IMR-90 (cell line): ENCODE results near the gene HPS4. TPM values are rescaled to one million over a fixed set of nuclear protein-coding genes. Genes with fewer than 3 reads are reported as not detected.

Experiments used
- ATAC-seq: fragments of 200-7000 bp; cut with Tn5 transposase; 2 replicates; pipeline ENCODE4 v1.9.1; 2020; ENCODE audit warnings: low read depth, mild to moderate bottlenecking, moderate library complexity
- BruUV-seq: library from RNA; stranded (reverse); fragments of 400-500 nt; replicated peaks from 2 replicates; lab custom pipeline; 2021; lab: Mats Ljungman, UMichigan
- CTCF ChIA-PET: fragments of 300-600 bp; formaldehyde crosslinking; extraction: SDS; loops from one replicate; lab custom pipeline; 2021; ENCODE audit warnings: antibody characterized with exemption; lab: Yijun Ruan, JAX
- POLR2A ChIA-PET: fragments of 300-600 bp; sonication (Branson Sonifier 250); formaldehyde crosslinking; loops from one replicate; lab custom pipeline; 2022; ENCODE audit warnings: antibody characterized with exemption; ENCODE audit not compliant: unreplicated experiment; lab: Charles Lee
- DNase-seq: peaks from one replicate; pipeline ENCODE4 v3.0.0; 2013
- H2AFZ ChIP-seq: replicated peaks from 2 replicates; pipeline ENCODE3; 2013; ENCODE audit warnings: low read length, mild to moderate bottlenecking; ENCODE audit not compliant: poor library complexity
- H2AK5ac ChIP-seq: 2 replicates; pipeline ENCODE4 v1.6.1; 2013; ENCODE audit warnings: low read depth, low read length, inconsistent platforms
- H2AK9ac ChIP-seq: replicated peaks from 2 replicates; pipeline ENCODE3; 2013; ENCODE audit warnings: mild to moderate bottlenecking, low read depth, low read length, moderate library complexity; ENCODE audit not compliant: poor library complexity
- H2BK120ac ChIP-seq: 2 replicates; pipeline ENCODE4 v1.6.1; 2013; ENCODE audit warnings: low read depth, low read length, inconsistent platforms
- H2BK15ac ChIP-seq: 3 replicates; pipeline ENCODE4 v1.6.1; 2013; ENCODE audit warnings: low read depth, low read length, inconsistent platforms
- H2BK20ac ChIP-seq: 2 replicates; pipeline ENCODE4 v1.6.1; 2013; ENCODE audit warnings: low read depth, mild to moderate bottlenecking, inconsistent platforms, low read length, moderate library complexity
- H2BK5ac ChIP-seq: 2 replicates; pipeline ENCODE4 v1.6.1; 2013; ENCODE audit warnings: mild to moderate bottlenecking, low read depth, low read length, inconsistent platforms; ENCODE audit not compliant: poor library complexity, severe bottlenecking
- H3K14ac ChIP-seq: replicated peaks from 2 replicates; pipeline ENCODE4 v1.6.1; 2013; ENCODE audit warnings: low read depth, low read length, inconsistent platforms
- H3K18ac ChIP-seq: 2 replicates; pipeline ENCODE4 v1.6.1; 2013; ENCODE audit warnings: low read depth, low read length, control low read depth
- H3K23ac ChIP-seq: 2 replicates; pipeline ENCODE4 v1.6.1; 2013; ENCODE audit warnings: low read depth, low read length, inconsistent platforms
- H3K27ac ChIP-seq: 2 replicates; pipeline ENCODE4 v1.5.1; 2013; ENCODE audit warnings: mild to moderate bottlenecking, control low read depth, low read length; ENCODE audit not compliant: insufficient read depth
- H3K27me3 ChIP-seq: 2 replicates; pipeline ENCODE4 v1.6.1; 2013; ENCODE audit warnings: low read length; ENCODE audit not compliant: control insufficient read depth, insufficient read depth
- H3K36me3 ChIP-seq: 2 replicates; pipeline ENCODE4 v1.6.1; 2013; ENCODE audit warnings: low read length, mixed read lengths; ENCODE audit not compliant: control insufficient read depth, insufficient read depth
- H3K4ac ChIP-seq: 2 replicates; pipeline ENCODE4 v1.6.1; 2013; ENCODE audit warnings: low read depth, low read length, inconsistent platforms
- H3K4me1 ChIP-seq: 2 replicates; pipeline ENCODE4 v1.6.1; 2013; ENCODE audit warnings: low read length, mixed read lengths; ENCODE audit not compliant: control insufficient read depth, insufficient read depth
- H3K4me2 ChIP-seq: 2 replicates; pipeline ENCODE4 v1.6.1; 2013; ENCODE audit warnings: low read depth, mild to moderate bottlenecking, control low read depth, low read length, moderate library complexity
- H3K4me3 ChIP-seq: 2 replicates; pipeline ENCODE4 v1.5.1; 2013; ENCODE audit warnings: low read depth, mild to moderate bottlenecking, control low read depth, low read length, moderate library complexity; ENCODE audit not compliant: insufficient read depth
- H3K56ac ChIP-seq: 2 replicates; pipeline ENCODE4 v1.6.1; 2013; ENCODE audit warnings: low read length, inconsistent platforms; ENCODE audit not compliant: insufficient read depth; ENCODE audit errors: extremely low read depth
- H3K79me1 ChIP-seq, 2 experiments: 2 replicates each; pipeline ENCODE4 v1.6.1; 2013; ENCODE audit warnings: low read length in 2 of 2, inconsistent platforms in 1 of 2, low read depth in 1 of 2
- H3K9ac ChIP-seq: 2 replicates; pipeline ENCODE4 v1.6.1; 2013; ENCODE audit warnings: low read depth, low read length, control low read depth
- H3K9me1 ChIP-seq: 2 replicates; pipeline ENCODE4 v1.6.1; 2013; ENCODE audit warnings: low read length, inconsistent platforms; ENCODE audit not compliant: insufficient read depth
- H3K9me3 ChIP-seq: 2 replicates; pipeline ENCODE4 v1.6.1; 2013; ENCODE audit warnings: low read length; ENCODE audit not compliant: control insufficient read depth, insufficient read depth
- H4K20me1 ChIP-seq: 2 replicates; pipeline ENCODE4 v1.6.1; 2013; ENCODE audit warnings: low read length, inconsistent platforms; ENCODE audit not compliant: insufficient read depth
- H4K5ac ChIP-seq: 2 replicates; pipeline ENCODE4 v1.6.1; 2013; ENCODE audit warnings: mild to moderate bottlenecking, low read depth, low read length, control low read depth
- H4K8ac ChIP-seq, 2 experiments: 2 replicates each; pipeline ENCODE4 v1.6.1; 2013; ENCODE audit warnings: low read depth in 2 of 2, low read length in 2 of 2, control low read depth in 1 of 2, inconsistent platforms in 1 of 2
- H4K91ac ChIP-seq: 2 replicates; pipeline ENCODE4 v1.6.1; 2013; ENCODE audit warnings: low read depth, low read length, inconsistent platforms; ENCODE audit not compliant: insufficient read depth
- BHLHE40 ChIP-seq: fragments of 150-350 bp; IDR thresholded peaks from 2 replicates; pipeline ENCODE4 v1.6.1; 2016; ENCODE audit warnings: mild to moderate bottlenecking, low read depth, low read length
- FOS ChIP-seq: fragments of 150-350 bp; IDR thresholded peaks from 2 replicates; pipeline ENCODE4 v1.6.1; 2016; ENCODE audit warnings: low read depth, low read length
- MAFK ChIP-seq: IDR thresholded peaks from 2 replicates; pipeline ENCODE4 v1.6.1; 2012; ENCODE audit warnings: low read depth, low read length, improper control_type of control experiment
- MAZ ChIP-seq: IDR thresholded peaks from 2 replicates; pipeline ENCODE4 v1.6.1; 2012; ENCODE audit warnings: low read depth, mild to moderate bottlenecking, low read length, improper control_type of control experiment, moderate library complexity, borderline replicate concordance
- MXI1 ChIP-seq: IDR thresholded peaks from 2 replicates; pipeline ENCODE4 v1.6.1; 2012; ENCODE audit warnings: low read depth, mild to moderate bottlenecking, low read length, moderate library complexity, borderline replicate concordance
- POLR2A ChIP-seq: IDR thresholded peaks from 2 replicates; pipeline ENCODE4 v1.6.1; 2012; ENCODE audit warnings: mild to moderate bottlenecking, low read depth, low read length
- SMC3 ChIP-seq: fragments of 150-350 bp; IDR thresholded peaks from 2 replicates; pipeline ENCODE4 v1.6.1; 2016; ENCODE audit warnings: low read depth, mild to moderate bottlenecking, antibody characterized with exemption, low read length, moderate library complexity
- WGBS, 2 experiments: methylation state at CpG; one replicate each; pipeline versions ENCODE4 v1.1.5 to v1.1.7; 2013; ENCODE audit warnings: missing lambda C conversion rate in 2 of 2; ENCODE audit not compliant: insufficient read length in 1 of 2; ENCODE audit errors: extremely low coverage in 2 of 2; 5-methylcytosine and 5-hydroxymethylcytosine counted together
- dilution Hi-C: fragments of 300-500 bp; cut with HindIII; formaldehyde crosslinking; loops from one replicate; pipeline ENCODE4 v1.14.3; 2018; ENCODE audit warnings: low sequenced_read_pairs; ENCODE audit not compliant: unreplicated experiment
- in situ Hi-C: fragments of 300-500 bp; cut with MboI; formaldehyde crosslinking; loops from 3 replicates; pipeline ENCODE4 v1.14.3; 2019; ENCODE audit warnings: low sequenced_read_pairs, inconsistent platforms, mixed read lengths
- intact Hi-C: fragments of 100-400 bp; cut with micrococcal nuclease; formaldehyde crosslinking; loops from 2 replicates; pipeline ENCODE4 v1.10.0; 2022
- polyA plus RNA-seq, 3 experiments: library from polyadenylated mRNA; depleted of rRNA; stranded (reverse); fragments of >200 nt; gene quantifications; 2 replicates each; pipeline ENCODE4 v1.2.3, GENCODE V29; 2012; ENCODE audit warnings: low replicate concordance in 1 of 3
- total RNA-seq: library from RNA; depleted of rRNA; stranded (reverse); fragments of >200 nt; gene quantifications from 2 replicates; pipeline ENCODE4 v1.2.3, GENCODE V29; 2012
- TF ChIP-seq, protein P1 (sequence below): conservative IDR thresholded peaks from 2 replicates; pipeline ENCODE4 v1.5.1; 2012; ENCODE audit warnings: mild to moderate bottlenecking, low read depth, low read length, improper control_type of control experiment

The HPS4 gene
- total and polyA plus RNA-seq, 2 of the 4 experiments (the other 2 are of a cell fraction) = 15.8 to 19.0 TPM

DNA sequence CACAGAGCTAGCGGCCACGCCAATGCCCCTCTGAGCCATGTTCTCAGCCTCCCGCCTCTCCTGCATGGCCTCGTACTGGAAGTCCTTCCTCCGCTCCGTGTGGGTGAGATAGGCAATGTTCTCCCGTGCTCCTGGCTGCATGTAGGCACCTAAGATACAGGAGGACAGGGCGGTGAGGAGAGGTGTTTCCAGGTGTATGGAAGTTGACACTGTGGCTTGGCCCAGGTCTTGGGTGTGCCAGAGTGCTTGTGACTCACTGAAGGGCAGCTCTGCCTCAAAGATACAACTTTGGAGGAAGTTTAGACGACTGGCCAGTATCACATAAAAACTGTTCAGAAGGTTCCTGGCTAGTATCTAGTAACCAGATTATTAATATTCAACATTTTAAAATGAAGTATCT, 8.6 kb upstream of the HPS4 start:
- H3K9me1 ChIP-seq = no peaks in the 10 kb centered on the region
- no peak overlapping the region for H3K14ac ChIP-seq
- no peak overlapping the region for H4K8ac ChIP-seq
- H3K9me3 ChIP-seq = no peaks in the 10 kb centered on the region
- intact Hi-C loops = no loop called here
- no peak overlapping the region for H3K56ac ChIP-seq
- no peak overlapping the region for H2AK5ac ChIP-seq
- H4K20me1 ChIP-seq = no peaks in the 10 kb centered on the region; the same call in 1 of the 2 replicates
- peaks cover 4 to 37% of the 10 kb centered on the region in 2 experiments; a peak in 3 of 4 replicates for H3K79me1 ChIP-seq
- POLR2A ChIA-PET = no interaction called here
- H3K36me3 ChIP-seq = peaks cover 65% of the 10 kb centered on the region
- H3K4me1 ChIP-seq = no peaks in the 10 kb centered on the region
- in situ Hi-C loops = no loop called here
- H4K91ac ChIP-seq = no peak overlapping the region
- no peak overlapping the region for H3K4ac ChIP-seq
- ATAC-seq (no peak), DNase-seq (no peak)
- H3K23ac ChIP-seq = no peak overlapping the region
- CTCF ChIA-PET = no interaction called here
- no peak overlapping the region for H2BK5ac ChIP-seq
- no peak overlapping the region for H3K18ac ChIP-seq
- H3K4me3 ChIP-seq = no peak overlapping the region
- H3K9ac ChIP-seq = no peak overlapping the region
- TF ChIP-seq, protein P1, sequence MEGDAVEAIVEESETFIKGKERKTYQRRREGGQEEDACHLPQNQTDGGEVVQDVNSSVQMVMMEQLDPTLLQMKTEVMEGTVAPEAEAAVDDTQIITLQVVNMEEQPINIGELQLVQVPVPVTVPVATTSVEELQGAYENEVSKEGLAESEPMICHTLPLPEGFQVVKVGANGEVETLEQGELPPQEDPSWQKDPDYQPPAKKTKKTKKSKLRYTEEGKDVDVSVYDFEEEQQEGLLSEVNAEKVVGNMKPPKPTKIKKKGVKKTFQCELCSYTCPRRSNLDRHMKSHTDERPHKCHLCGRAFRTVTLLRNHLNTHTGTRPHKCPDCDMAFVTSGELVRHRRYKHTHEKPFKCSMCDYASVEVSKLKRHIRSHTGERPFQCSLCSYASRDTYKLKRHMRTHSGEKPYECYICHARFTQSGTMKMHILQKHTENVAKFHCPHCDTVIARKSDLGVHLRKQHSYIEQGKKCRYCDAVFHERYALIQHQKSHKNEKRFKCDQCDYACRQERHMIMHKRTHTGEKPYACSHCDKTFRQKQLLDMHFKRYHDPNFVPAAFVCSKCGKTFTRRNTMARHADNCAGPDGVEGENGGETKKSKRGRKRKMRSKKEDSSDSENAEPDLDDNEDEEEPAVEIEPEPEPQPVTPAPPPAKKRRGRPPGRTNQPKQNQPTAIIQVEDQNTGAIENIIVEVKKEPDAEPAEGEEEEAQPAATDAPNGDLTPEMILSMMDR = no peak
- no peak for TF ChIP-seq MXI1
- no peak for TF ChIP-seq BHLHE40
- no peak for TF ChIP-seq SMC3
- no peak for TF ChIP-seq FOS
- TF ChIP-seq POLR2A = no peak
- TF ChIP-seq MAFK = no peak
- no peak for TF ChIP-seq MAZ
- H4K5ac ChIP-seq = no peak overlapping the region
- no peak overlapping the region for H2BK120ac ChIP-seq
- H3K27me3 ChIP-seq = no peaks in the 10 kb centered on the region
- H3K27ac ChIP-seq = no peak overlapping the region
- H2AFZ ChIP-seq = no peak overlapping the region
- WGBS, 2 experiments = no CpG with 5 or more reads among the region's 9 CpGs
- dilution Hi-C loops = no loop called here
- H2BK15ac ChIP-seq = no peak overlapping the region
- no peak overlapping the region for H2AK9ac ChIP-seq
- H3K4me2 ChIP-seq = no peak overlapping the region
- no peak overlapping the region for H2BK20ac ChIP-seq
- no TSS peak for BruUV-seq
